ENCODE measurements around the gene BLOC1S6. TPM values are rescaled to one million over a fixed set of nuclear protein-coding genes. Genes with fewer than 3 reads are reported as not detected.
A peak's percentile ranks its signal among the peaks of the same experiment; 100 is the strongest.

BLOC1S6 gene
- total RNA-seq, 1 donor from 2014 or later = 64.6 TPM

DNA sequence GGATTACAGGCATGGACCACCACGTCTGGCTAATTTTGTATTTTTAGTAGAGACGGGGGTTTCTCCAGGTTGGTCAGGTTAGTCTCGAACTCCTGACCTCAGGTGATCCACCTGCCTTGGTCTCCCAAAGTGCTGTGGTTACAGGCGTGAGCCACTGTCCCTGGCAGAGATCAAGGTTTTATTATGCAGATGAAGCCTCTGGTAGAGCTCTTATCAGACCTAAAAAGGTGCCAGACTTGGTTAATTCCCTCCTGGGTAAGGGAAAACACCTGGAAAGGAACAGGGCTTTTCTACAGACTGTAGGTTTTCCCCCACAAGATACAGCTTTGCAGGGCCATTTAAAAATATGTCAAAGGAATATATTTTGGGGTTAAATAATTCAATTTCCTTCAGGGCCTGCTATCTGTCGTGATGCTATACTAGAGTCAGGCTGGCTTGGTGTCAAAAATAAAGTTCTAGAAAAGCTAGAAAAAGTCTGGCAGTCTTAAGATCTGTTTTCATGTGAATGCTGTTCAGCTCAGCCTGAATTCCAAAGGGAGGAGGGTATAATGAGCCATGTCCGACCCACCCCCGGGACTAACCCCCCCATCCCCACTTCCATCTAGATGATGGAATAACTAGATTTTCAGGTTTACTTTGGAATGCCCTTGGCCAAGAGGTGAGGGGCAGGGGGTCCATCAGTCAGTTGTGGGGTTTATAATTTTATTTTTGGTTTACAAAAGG, 1.9 kb upstream of the BLOC1S6 start:
- H3K4me3 ChIP-seq = peak overlapping the region; percentile 90
- peak overlapping the region; percentile 98 for H3K4me3 Mint-ChIP-seq
- no peak overlapping the region for H2AFZ ChIP-seq (replicated peaks)
- peaks cover 1% of the 10 kb centered on the region for H3K27me3 Mint-ChIP-seq (ENCODE audit: insufficient read depth, low read depth)
- peak overlapping the region; percentile 100 for H3K27ac Mint-ChIP-seq
- H3K27me3 ChIP-seq = no peaks in the 10 kb centered on the region
- no peak for DNase-seq (ENCODE audit: low spot score)
- H4K20me1 ChIP-seq (ENCODE audit: low read depth) = no peaks in the 10 kb centered on the region
- H3K4me2 ChIP-seq = peak overlapping the region; percentile 95
- H3K9ac ChIP-seq = no peak overlapping the region
- no peaks in the 10 kb centered on the region for H3K9me3 ChIP-seq (ENCODE audit: low read depth)
- no peak for TF ChIP-seq EZH2phosphoT487 (IDR thresholded peaks at IDR 0.05)
- TF ChIP-seq, protein P1, sequence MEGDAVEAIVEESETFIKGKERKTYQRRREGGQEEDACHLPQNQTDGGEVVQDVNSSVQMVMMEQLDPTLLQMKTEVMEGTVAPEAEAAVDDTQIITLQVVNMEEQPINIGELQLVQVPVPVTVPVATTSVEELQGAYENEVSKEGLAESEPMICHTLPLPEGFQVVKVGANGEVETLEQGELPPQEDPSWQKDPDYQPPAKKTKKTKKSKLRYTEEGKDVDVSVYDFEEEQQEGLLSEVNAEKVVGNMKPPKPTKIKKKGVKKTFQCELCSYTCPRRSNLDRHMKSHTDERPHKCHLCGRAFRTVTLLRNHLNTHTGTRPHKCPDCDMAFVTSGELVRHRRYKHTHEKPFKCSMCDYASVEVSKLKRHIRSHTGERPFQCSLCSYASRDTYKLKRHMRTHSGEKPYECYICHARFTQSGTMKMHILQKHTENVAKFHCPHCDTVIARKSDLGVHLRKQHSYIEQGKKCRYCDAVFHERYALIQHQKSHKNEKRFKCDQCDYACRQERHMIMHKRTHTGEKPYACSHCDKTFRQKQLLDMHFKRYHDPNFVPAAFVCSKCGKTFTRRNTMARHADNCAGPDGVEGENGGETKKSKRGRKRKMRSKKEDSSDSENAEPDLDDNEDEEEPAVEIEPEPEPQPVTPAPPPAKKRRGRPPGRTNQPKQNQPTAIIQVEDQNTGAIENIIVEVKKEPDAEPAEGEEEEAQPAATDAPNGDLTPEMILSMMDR (IDR thresholded peaks at IDR 0.05) = no peak
- no peak for TF ChIP-seq EZH2 (IDR thresholded peaks at IDR 0.05)
- no peaks in the 10 kb centered on the region for H3K9me3 Mint-ChIP-seq
- peaks cover 46% of the 10 kb centered on the region for H3K79me2 ChIP-seq (ENCODE audit: low read depth)
- H3K4me1 Mint-ChIP-seq = peaks cover 24% of the 10 kb centered on the region
- H3F3A ChIP-seq (ENCODE audit: low read depth) = peaks cover 17% of the 10 kb centered on the region
- H3K4me1 ChIP-seq = peaks cover 17% of the 10 kb centered on the region
- H3K27ac ChIP-seq = no peak overlapping the region
- H3K36me3 ChIP-seq = no peaks in the 10 kb centered on the region
- H3K36me3 Mint-ChIP-seq = peaks cover 3% of the 10 kb centered on the region

DNA sequence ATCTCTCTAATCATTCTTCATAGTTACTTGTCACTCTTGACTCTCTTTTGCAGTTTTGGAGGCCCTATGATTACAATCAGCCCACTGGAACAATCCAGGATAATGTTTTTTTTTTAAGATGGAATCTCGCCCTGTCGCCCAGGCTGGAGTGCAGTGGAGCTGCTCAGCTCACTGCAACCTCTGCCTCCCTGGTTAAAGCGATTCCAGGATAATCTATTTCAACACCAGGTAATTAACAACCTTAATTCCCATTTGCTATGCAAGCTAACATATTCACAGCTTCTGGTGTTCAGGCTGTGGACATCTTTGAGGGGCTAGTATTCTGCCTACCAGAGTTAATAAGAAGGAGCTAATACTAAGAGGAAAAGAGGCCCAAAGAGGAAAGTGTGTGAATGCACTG, 1.1 kb upstream of the BLOC1S6 start:
- peak overlapping the region; percentile 98 for H3K4me3 Mint-ChIP-seq
- DNase-seq (ENCODE audit: low spot score) = no peak
- Histone ChIP-seq H3K36me3 (no peaks in the 10 kb centered on the region), H3K4me1 (peaks cover 17% of the 10 kb centered on the region), H3K27ac (peak overlapping the region; percentile 99), H3K27me3 (no peaks in the 10 kb centered on the region), H2AFZ (replicated peaks) (no peak overlapping the region), H3K9me3 (ENCODE audit: low read depth) (no peaks in the 10 kb centered on the region), H3K9ac (peak overlapping the region; percentile 90), H3F3A (ENCODE audit: low read depth) (peaks cover 17% of the 10 kb centered on the region), H3K4me2 (peak overlapping the region; percentile 95), H3K4me3 (peak overlapping the region; percentile 90), H3K79me2 (ENCODE audit: low read depth) (peaks cover 55% of the 10 kb centered on the region), H4K20me1 (ENCODE audit: low read depth) (no peaks in the 10 kb centered on the region)
- H3K27me3 Mint-ChIP-seq (ENCODE audit: insufficient read depth, low read depth) = no peaks in the 10 kb centered on the region
- H3K36me3 Mint-ChIP-seq = peaks cover 3% of the 10 kb centered on the region
- peaks cover 24% of the 10 kb centered on the region for H3K4me1 Mint-ChIP-seq
- no peaks in the 10 kb centered on the region for H3K9me3 Mint-ChIP-seq
- H3K27ac Mint-ChIP-seq = peak overlapping the region; percentile 100
- TF ChIP-seq EZH2phosphoT487 (IDR thresholded peaks at IDR 0.05) (no peak), EZH2 (IDR thresholded peaks at IDR 0.05) (no peak)
- TF ChIP-seq, protein P1 (IDR thresholded peaks at IDR 0.05) = no peak

DNA sequence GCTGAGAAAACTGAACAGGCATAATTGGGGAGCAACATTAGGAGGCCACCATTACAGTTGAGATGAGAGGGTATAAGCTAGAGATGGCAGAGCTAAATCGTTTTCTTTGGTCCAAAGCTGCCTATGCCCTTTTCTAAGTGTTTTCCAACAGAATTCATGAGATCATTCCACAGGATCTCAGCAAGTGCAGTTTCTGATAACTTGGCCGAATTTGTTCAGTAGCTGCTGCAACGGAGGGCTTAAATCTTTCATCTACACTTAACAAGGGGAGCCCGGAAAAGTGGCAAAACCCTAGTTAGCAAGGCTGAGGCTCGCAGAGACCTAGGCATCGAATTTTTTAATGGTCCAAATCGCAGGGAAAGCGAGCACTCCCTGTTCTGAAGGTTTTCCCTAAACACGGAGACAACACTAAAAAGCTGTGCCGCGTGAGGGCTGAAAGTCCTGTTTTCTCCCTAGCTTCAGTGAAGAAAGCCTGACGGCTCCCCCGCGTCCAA, 531 bp upstream of the BLOC1S6 start:
- TF ChIP-seq EZH2 (IDR thresholded peaks at IDR 0.05) = no peak
- TF ChIP-seq EZH2phosphoT487 (IDR thresholded peaks at IDR 0.05) = no peak
- TF ChIP-seq, protein P1 (IDR thresholded peaks at IDR 0.05) = no peak
- no peaks in the 10 kb centered on the region for H3K36me3 ChIP-seq
- H3K9ac ChIP-seq = peak overlapping the region; percentile 90
- peak overlapping the region; percentile 95 for H3K4me2 ChIP-seq
- H3K36me3 Mint-ChIP-seq = peaks cover 3% of the 10 kb centered on the region
- H4K20me1 ChIP-seq (ENCODE audit: low read depth) = no peaks in the 10 kb centered on the region
- peaks cover 17% of the 10 kb centered on the region for H3K4me1 ChIP-seq
- peaks cover 60% of the 10 kb centered on the region for H3K79me2 ChIP-seq (ENCODE audit: low read depth)
- peak overlapping the region; percentile 98 for H3K4me3 Mint-ChIP-seq
- peak overlapping the region; percentile 95 for H2AFZ ChIP-seq (replicated peaks)
- H3F3A ChIP-seq (ENCODE audit: low read depth) = peaks cover 17% of the 10 kb centered on the region
- DNase-seq (ENCODE audit: low spot score) = no peak
- H3K9me3 Mint-ChIP-seq = no peaks in the 10 kb centered on the region
- H3K27ac ChIP-seq = peak overlapping the region; percentile 99
- no peaks in the 10 kb centered on the region for H3K27me3 Mint-ChIP-seq (ENCODE audit: insufficient read depth, low read depth)
- H3K4me1 Mint-ChIP-seq = peaks cover 24% of the 10 kb centered on the region
- peak overlapping the region; percentile 100 for H3K27ac Mint-ChIP-seq
- H3K4me3 ChIP-seq = peak overlapping the region; percentile 90
- H3K9me3 ChIP-seq (ENCODE audit: low read depth) = no peaks in the 10 kb centered on the region
- H3K27me3 ChIP-seq = no peaks in the 10 kb centered on the region

Data from neural progenitor cell (in vitro differentiated cells).